ENCODE measurements around the gene FEM1B. TPM values are rescaled to one million over a fixed set of nuclear protein-coding genes. Genes with fewer than 3 reads are reported as not detected.

The FEM1B gene
- total RNA-seq, 2 donors from 2014 or later: 46.0 to 50.0 TPM

DNA sequence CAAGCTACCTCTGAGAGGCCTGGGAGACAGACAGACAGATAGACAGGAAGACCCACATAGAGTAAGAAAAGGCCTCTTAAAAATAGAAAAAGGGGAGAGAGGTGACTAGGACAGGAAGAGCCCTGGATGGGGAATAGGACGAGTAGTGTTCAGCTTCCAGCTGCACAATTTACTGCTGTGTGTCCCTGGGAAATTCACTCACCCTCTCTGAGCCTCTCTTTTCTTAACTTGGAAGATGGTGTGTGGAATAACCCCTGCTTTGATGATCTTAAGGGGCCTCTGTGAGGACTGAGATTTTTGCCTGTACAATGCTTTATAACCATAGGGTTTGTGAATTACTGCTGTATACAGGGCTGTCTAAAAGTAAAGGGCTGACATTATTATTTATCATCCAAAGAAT is 37.5 kb downstream of the FEM1B start:
- Histone ChIP-seq H3K4me3 (no peak overlapping the region), H3K9me3 (no peaks in the 10 kb centered on the region), H3K27me3 (replicated peaks; ENCODE audit: insufficient read depth) (no peaks in the 10 kb centered on the region), H3K27ac (no peak overlapping the region), H3K4me1 (replicated peaks) (no peaks in the 10 kb centered on the region), H3K36me3 (no peaks in the 10 kb centered on the region)
- intact Hi-C loops (cut with DNase I): no loop called here
- 93% methylated on average over 1 of the region's 1 CpG for WGBS
- TF ChIP-seq POLR2A (IDR thresholded peaks at IDR 0.05) (no peak), CTCF (IDR thresholded peaks at IDR 0.05) (no peak), POLR2AphosphoS5 (IDR thresholded peaks at IDR 0.05) (no peak)
- no peak for DNase-seq (ENCODE audit: low spot score)

DNA sequence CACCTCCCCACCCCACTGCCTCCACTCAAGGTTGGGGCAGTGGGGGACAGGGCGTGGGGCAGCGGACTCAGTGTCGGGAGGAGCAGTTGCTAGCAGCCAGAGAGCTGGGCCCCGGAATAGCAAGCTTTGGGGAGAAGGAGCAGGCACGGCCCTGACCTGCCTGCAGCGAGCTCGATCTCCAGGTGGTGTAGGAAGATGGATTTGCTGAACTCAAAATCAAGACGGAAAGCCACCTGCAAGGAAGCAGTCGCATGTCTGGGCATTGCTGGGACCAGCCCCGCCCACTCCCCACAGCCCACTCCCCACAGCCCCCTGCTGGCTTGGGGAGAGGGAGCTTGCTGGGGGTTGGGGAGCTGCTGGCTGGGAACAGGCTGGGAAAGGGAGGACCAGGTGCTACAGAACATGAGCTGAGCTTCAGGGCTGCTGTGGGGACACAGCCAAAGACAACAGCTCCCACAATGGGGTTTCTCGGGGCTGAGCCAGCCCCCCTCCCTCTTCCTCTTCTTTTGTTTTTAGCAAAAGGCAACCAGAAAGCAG is 38.0 kb downstream of the FEM1B start:
- no peak for DNase-seq (ENCODE audit: low spot score)
- H3K27ac ChIP-seq: no peak overlapping the region

GRCh38 chr15:68316061-68316804 is 38.7 kb downstream of the FEM1B start:
- intact Hi-C loops (cut with DNase I): no loop called here
- DNase-seq (ENCODE audit: low spot score): no peak
- 74% methylated on average over 17 of the region's 17 CpGs for WGBS
- no peaks in the 10 kb centered on the region for H3K9me3 ChIP-seq
- no peak for TF ChIP-seq POLR2AphosphoS5 (IDR thresholded peaks at IDR 0.05)
- TF ChIP-seq CTCF (IDR thresholded peaks at IDR 0.05): no peak
- no peak for TF ChIP-seq POLR2A (IDR thresholded peaks at IDR 0.05)
- no peak overlapping the region for H3K27ac ChIP-seq
- no peaks in the 10 kb centered on the region for H3K27me3 ChIP-seq (replicated peaks; ENCODE audit: insufficient read depth)
- H3K36me3 ChIP-seq: no peaks in the 10 kb centered on the region
- no peaks in the 10 kb centered on the region for H3K4me1 ChIP-seq (replicated peaks)
- H3K4me3 ChIP-seq: no peak overlapping the region

More for the DNA sequence above, 38.0 kb downstream of the FEM1B start:
- TF ChIP-seq POLR2A (IDR thresholded peaks at IDR 0.05) (no peak), CTCF (IDR thresholded peaks at IDR 0.05) (no peak), POLR2AphosphoS5 (IDR thresholded peaks at IDR 0.05) (no peak)
- Histone ChIP-seq H3K4me1 (replicated peaks) (no peaks in the 10 kb centered on the region), H3K36me3 (no peaks in the 10 kb centered on the region), H3K9me3 (no peaks in the 10 kb centered on the region), H3K4me3 (no peak overlapping the region), H3K27me3 (replicated peaks; ENCODE audit: insufficient read depth) (no peaks in the 10 kb centered on the region)
- WGBS: 34% methylated on average over 11 of the region's 11 CpGs
- intact Hi-C loops (cut with DNase I): no loop called here

DNA sequence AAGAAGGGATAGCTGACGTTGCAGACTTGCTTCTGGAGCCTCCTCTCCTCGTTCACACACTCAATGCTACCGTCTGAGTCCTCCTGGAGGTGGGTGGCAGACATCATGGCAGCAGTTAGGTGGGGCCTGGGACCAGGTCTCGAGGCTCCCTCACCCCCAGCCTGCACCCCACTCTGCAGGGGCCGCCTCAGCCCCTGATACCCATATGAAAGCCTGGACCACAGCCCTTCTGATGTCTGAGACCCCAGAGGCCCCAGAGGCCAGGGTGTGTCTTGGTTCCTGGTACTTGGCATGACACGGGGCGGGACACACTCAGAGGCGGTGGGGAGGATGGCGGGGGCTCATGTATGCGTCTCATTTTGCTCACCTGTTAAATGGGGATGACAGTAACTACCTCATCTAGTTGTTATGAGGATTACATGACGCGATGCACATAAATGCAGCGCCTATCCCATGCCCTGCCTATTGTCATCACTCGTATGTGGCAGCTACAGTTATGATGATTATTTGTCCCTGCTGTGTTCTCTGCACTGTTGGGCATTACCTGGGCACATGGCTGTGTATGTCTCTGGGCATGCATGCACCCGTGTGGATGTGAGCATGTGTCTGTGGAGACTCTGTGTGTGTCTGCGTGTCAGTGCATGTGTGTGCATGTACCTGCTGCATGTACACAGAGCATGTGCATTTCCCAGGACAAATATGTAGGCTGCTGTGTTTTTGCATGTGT is 39.9 kb downstream of the FEM1B start:
- DNase-seq (ENCODE audit: low spot score): no peak
- no peak for TF ChIP-seq CTCF (IDR thresholded peaks at IDR 0.05)
- no peak for TF ChIP-seq POLR2AphosphoS5 (IDR thresholded peaks at IDR 0.05)
- no peak for TF ChIP-seq POLR2A (IDR thresholded peaks at IDR 0.05)
- intact Hi-C loops (cut with DNase I): no loop called here
- Histone ChIP-seq H3K4me3 (no peak overlapping the region), H3K27ac (no peak overlapping the region), H3K9me3 (no peaks in the 10 kb centered on the region), H3K4me1 (replicated peaks) (no peaks in the 10 kb centered on the region), H3K36me3 (no peaks in the 10 kb centered on the region), H3K27me3 (replicated peaks; ENCODE audit: insufficient read depth) (no peaks in the 10 kb centered on the region)
- WGBS: 86% methylated on average over 16 of the region's 16 CpGs

Measured in prostate gland (tissue), 2 donors.